H1 (cell line): ENCODE results near the gene OCLN. TPM values are rescaled to one million over a fixed set of nuclear protein-coding genes. Genes with fewer than 3 reads are reported as not detected.

Experiments
- CTCF ChIA-PET: fragments of 300-600 bp; sonication (Branson Sonifier 250); formaldehyde crosslinking; loops from one replicate; lab custom pipeline; 2021; ENCODE audit not compliant: partially characterized antibody; lab: Charles Lee
- POLR2A ChIA-PET: fragments of 300-600 bp; sonication (Branson Sonifier 250); formaldehyde crosslinking; loops from one replicate; lab custom pipeline; 2021; ENCODE audit warnings: inconsistent platforms; ENCODE audit not compliant: partially characterized antibody; lab: Charles Lee
- DNase-seq, 2 experiments: peaks; one replicate each; pipeline versions ENCODE4 v3.0.0 to v3.0.0-alpha.2; 2010 to 2022; ENCODE audit warnings: low spot score in 2 of 2, low read depth in 1 of 2, mixed read lengths in 1 of 2
- FAIRE-seq: peaks from 2 replicates; lab custom pipeline; 2011; peaks lifted over from hg19 to GRCh38; lab: Jason Lieb, UNC
- H2AFZ ChIP-seq: 2 replicates; pipeline ENCODE4 v1.8.1; 2012; ENCODE audit warnings: low read length, inconsistent platforms
- H2AK5ac ChIP-seq: 2 replicates; pipeline ENCODE4 v1.6.1; 2013; ENCODE audit warnings: low read depth, low read length
- H2BK120ac ChIP-seq: replicated peaks from 2 replicates; pipeline ENCODE3; 2013; ENCODE audit warnings: low read depth, low read length, inconsistent platforms
- H2BK12ac ChIP-seq: 2 replicates; pipeline ENCODE4 v1.6.1; 2013; ENCODE audit warnings: low read depth, low read length
- H2BK15ac ChIP-seq: 2 replicates; pipeline ENCODE4 v1.6.1; 2013; ENCODE audit warnings: low read length
- H2BK20ac ChIP-seq: 2 replicates; pipeline ENCODE4 v1.6.1; 2013; ENCODE audit warnings: low read length
- H2BK5ac ChIP-seq: 2 replicates; pipeline ENCODE4 v1.6.1; 2013; ENCODE audit warnings: low read depth, low read length
- H3K14ac ChIP-seq: 2 replicates; pipeline ENCODE4 v1.6.1; 2013; ENCODE audit warnings: inconsistent platforms; ENCODE audit not compliant: insufficient read length
- H3K18ac ChIP-seq: 2 replicates; pipeline ENCODE4 v1.6.1; 2013; ENCODE audit warnings: low read length; ENCODE audit errors: extremely low read depth
- H3K23ac ChIP-seq: 2 replicates; pipeline ENCODE4 v1.6.1; 2013; ENCODE audit warnings: inconsistent platforms; ENCODE audit not compliant: insufficient read length
- H3K23me2 ChIP-seq: 2 replicates; pipeline ENCODE4 v1.6.1; 2013; ENCODE audit warnings: low read depth, low read length
- H3K27ac ChIP-seq: 2 replicates; pipeline ENCODE4 v1.6.1; 2011; ENCODE audit warnings: low read depth, low read length, inconsistent platforms
- H3K27me3 ChIP-seq, 4 experiments: replicated peaks in 1 of 4; 1 replicate in 1 of 4; 2 replicates in 3 of 4; pipeline versions ENCODE4 v1.6.1 to v1.8.1; 2011 to 2013; ENCODE audit warnings: low read length in 3 of 4, mild to moderate bottlenecking in 3 of 4, inconsistent platforms in 2 of 4, mixed read lengths in 2 of 4, moderate library complexity in 1 of 4; ENCODE audit not compliant: control insufficient read depth in 3 of 4, insufficient read depth in 3 of 4; ENCODE audit errors: extremely low read depth in 1 of 4
- H3K36me3 ChIP-seq, 4 experiments: 2 replicates each; pipeline versions ENCODE4 v1.6.1 to v1.8.1; 2011 to 2013; ENCODE audit warnings: mild to moderate bottlenecking in 4 of 4, low read length in 3 of 4, moderate library complexity in 2 of 4, control low read depth in 1 of 4, inconsistent platforms in 1 of 4; ENCODE audit not compliant: insufficient read depth in 4 of 4, control insufficient read depth in 2 of 4
- H3K4ac ChIP-seq: replicated peaks from 2 replicates; pipeline ENCODE3; 2013; ENCODE audit warnings: low read length, low read depth, mixed read lengths, inconsistent platforms; ENCODE audit not compliant: insufficient read length
- H3K4me1 ChIP-seq, 4 experiments: replicated peaks in 1 of 4; 1 replicate in 1 of 4; 2 replicates in 3 of 4; pipeline versions ENCODE4 v1.6.1 to v1.8.1; 2011 to 2013; ENCODE audit warnings: low read length in 3 of 4, inconsistent platforms in 2 of 4, mixed read lengths in 1 of 4; ENCODE audit not compliant: insufficient read depth in 4 of 4, control insufficient read depth in 3 of 4
- H3K4me2 ChIP-seq, 2 experiments: 2 replicates each; pipeline versions ENCODE4 v1.6.1 to v1.8.1; 2011 to 2013; ENCODE audit warnings: low read depth in 2 of 2, low read length in 2 of 2, control low read depth in 1 of 2, inconsistent platforms in 1 of 2, mild to moderate bottlenecking in 1 of 2; ENCODE audit not compliant: insufficient read depth in 1 of 2
- H3K4me3 ChIP-seq, 4 experiments: fragments of 200-600, 300-600 bp in 1 of 4; sonication (generic), shearing (Covaris generic), sonication (Bioruptor Twin) in 1 of 4; 2 replicates each; pipeline versions ENCODE4 v1.5.1 to v1.8.1; 2011 to 2016; ENCODE audit warnings: low read length in 4 of 4, low read depth in 3 of 4, control low read depth in 2 of 4, inconsistent platforms in 2 of 4, mild to moderate bottlenecking in 2 of 4, mixed read lengths in 1 of 4, moderate library complexity in 1 of 4; ENCODE audit not compliant: insufficient read depth in 2 of 4; ENCODE audit errors: extremely low read depth in 1 of 4
- H3K56ac ChIP-seq: replicated peaks from 2 replicates; pipeline ENCODE3; 2013; ENCODE audit warnings: low read depth, mild to moderate bottlenecking, mixed read lengths, low read length, inconsistent platforms; ENCODE audit not compliant: insufficient read length
- H3K79me1 ChIP-seq: 2 replicates; pipeline ENCODE4 v1.6.1; 2013; ENCODE audit warnings: low read depth, low read length, control low read depth
- H3K79me2 ChIP-seq, 2 experiments: 2 replicates each; pipeline versions ENCODE4 v1.6.1 to v1.8.1; 2012 to 2013; ENCODE audit warnings: low read length in 2 of 2, mild to moderate bottlenecking in 2 of 2, inconsistent platforms in 1 of 2; ENCODE audit not compliant: insufficient read depth in 2 of 2, control insufficient read depth in 1 of 2
- H3K9ac ChIP-seq, 4 experiments: replicated peaks in 1 of 4; 1 replicate in 1 of 4; 2 replicates in 3 of 4; pipeline versions ENCODE4 v1.6.1 to v1.8.1; 2011 to 2013; ENCODE audit warnings: low read depth in 3 of 4, low read length in 3 of 4, control low read depth in 2 of 4, mild to moderate bottlenecking in 2 of 4, moderate library complexity in 2 of 4, inconsistent platforms in 1 of 4; ENCODE audit errors: extremely low read depth in 1 of 4
- H3K9me3 ChIP-seq, 2 experiments: 2 replicates each; pipeline versions ENCODE4 v1.6.1 to v1.8.1; 2012 to 2013; ENCODE audit warnings: mild to moderate bottlenecking in 2 of 2, moderate library complexity in 2 of 2, control low read depth in 1 of 2, inconsistent platforms in 1 of 2, low read depth in 1 of 2, low read length in 1 of 2, mixed read lengths in 1 of 2; ENCODE audit not compliant: insufficient read depth in 2 of 2
- H4K20me1 ChIP-seq, 2 experiments: replicated peaks in 1 of 2; 2 replicates each; pipeline versions ENCODE3 to v1.8.1; 2011 to 2013; ENCODE audit warnings: inconsistent platforms in 2 of 2, low read length in 2 of 2, mild to moderate bottlenecking in 1 of 2; ENCODE audit not compliant: insufficient read depth in 2 of 2, control insufficient read depth in 1 of 2
- H4K5ac ChIP-seq: 2 replicates; pipeline ENCODE4 v1.6.1; 2013; ENCODE audit warnings: low read length, low read depth, mixed read lengths, inconsistent platforms; ENCODE audit not compliant: insufficient read length
- H4K8ac ChIP-seq: 2 replicates; pipeline ENCODE4 v1.8.0; 2013; ENCODE audit warnings: mild to moderate bottlenecking, moderate library complexity, low read length, inconsistent platforms; ENCODE audit not compliant: insufficient read depth; ENCODE audit errors: extremely low read depth
- H4K91ac ChIP-seq: replicated peaks from 2 replicates; pipeline ENCODE3; 2013; ENCODE audit warnings: low read length, mixed read lengths, inconsistent platforms; ENCODE audit not compliant: insufficient read length
- ASH2L ChIP-seq: fragments of 200-600, 300-600 bp; sonication (generic); IDR thresholded peaks from one replicate; pipeline ENCODE4 v1.7.1; 2017; ENCODE audit warnings: low read length
- HDAC6 ChIP-seq: IDR thresholded peaks from one replicate; pipeline ENCODE4 v1.7.1; 2012; ENCODE audit warnings: low read depth, mild to moderate bottlenecking, inconsistent platforms, low read length, moderate library complexity
- NRF1 ChIP-seq: IDR thresholded peaks from 2 replicates; pipeline ENCODE4 v1.6.1; 2011; ENCODE audit warnings: mild to moderate bottlenecking, low read depth, low read length, improper control_type of control experiment
- PHF8 ChIP-seq: fragments of 200-600 bp; sonication (generic); conservative IDR thresholded peaks from 2 replicates; pipeline ENCODE4 v1.7.1; 2012; ENCODE audit warnings: low read depth, mild to moderate bottlenecking, inconsistent platforms, low read length, moderate library complexity
- POLR2A ChIP-seq, 2 experiments: IDR thresholded peaks; 1 replicate in 1 of 2; 2 replicates in 1 of 2; pipeline ENCODE4 v1.6.1; 2011; ENCODE audit warnings: low read depth in 2 of 2, low read length in 2 of 2, mild to moderate bottlenecking in 2 of 2; ENCODE audit errors: control extremely low read depth in 1 of 2
- RAD21 ChIP-seq, 2 experiments: IDR thresholded peaks in 1 of 2; conservative IDR thresholded peaks in 1 of 2; 2 replicates each; pipeline ENCODE4 v1.6.1; 2011; ENCODE audit warnings: low read depth in 2 of 2, low read length in 2 of 2, improper control_type of control experiment in 1 of 2, inconsistent platforms in 1 of 2, mild to moderate bottlenecking in 1 of 2, moderate library complexity in 1 of 2
- RNF2 ChIP-seq: fragments of 200-900, 300-1000 bp; sonication (generic); IDR thresholded peaks from 2 replicates; pipeline ENCODE4 v1.7.1; 2016; ENCODE audit warnings: borderline replicate concordance, low read depth, mild to moderate bottlenecking, antibody characterized with exemption, low read length; ENCODE audit not compliant: poor library complexity, severe bottlenecking; ENCODE audit errors: missing control alignments
- SIN3A ChIP-seq, 2 experiments: IDR thresholded peaks in 1 of 2; conservative IDR thresholded peaks in 1 of 2; 2 replicates each; pipeline ENCODE4 v1.6.1; 2011 to 2012; ENCODE audit warnings: low read length in 2 of 2, improper control_type of control experiment in 1 of 2, low read depth in 1 of 2, mild to moderate bottlenecking in 1 of 2
- SRF ChIP-seq: IDR thresholded peaks from 2 replicates; pipeline ENCODE4 v1.6.1; 2011; ENCODE audit warnings: mild to moderate bottlenecking, low read depth, low read length, moderate library complexity
- TBP ChIP-seq: IDR thresholded peaks from 2 replicates; pipeline ENCODE4 v1.6.1; 2011; ENCODE audit warnings: low read depth, low read length, improper control_type of control experiment
- TEAD4 ChIP-seq: IDR thresholded peaks from 2 replicates; pipeline ENCODE4 v1.6.1; 2012; ENCODE audit warnings: low read depth, low read length, inconsistent platforms, mixed read lengths
- WGBS, 2 experiments: shearing (Covaris generic) in 1 of 2; methylation state at CpG; one replicate each; pipeline versions ENCODE4 v1.1.6 to v1.1.7; 2013 to 2015; ENCODE audit warnings: low lambda C conversion rate in 2 of 2, mixed read lengths in 2 of 2, inconsistent platforms in 1 of 2, low coverage in 1 of 2, missing lambda C conversion rate in 1 of 2; ENCODE audit not compliant: insufficient replicate concordance in 2 of 2, insufficient coverage in 1 of 2, insufficient read length in 1 of 2; ENCODE audit errors: extremely low coverage in 1 of 2, missing lambda C conversion rate in 1 of 2; 5-methylcytosine and 5-hydroxymethylcytosine counted together
- polyA plus RNA-seq, 7 experiments: library from polyadenylated mRNA; depleted of rRNA in 3 of 7; stranded (reverse) in 5 of 7; unstranded in 2 of 7; fragments of >200 nt in 5 of 7; fragments of 200-250 nt in 2 of 7; gene quantifications; 1 replicate in 5 of 7; 2 replicates in 1 of 7; 4 replicates in 1 of 7; pipeline versions ENCODE4 v1.2.1 to v1.2.3, GENCODE V29; 2011 to 2013; ENCODE audit warnings: missing spikeins in 2 of 7, mixed read lengths in 2 of 7
- total RNA-seq: library from RNA; stranded (reverse); fragmentation: NEBNext Ultra II Directional; extraction: Animal tissue kit (Norgen Biotek cat#: 25700); gene quantifications from 2 replicates; pipeline ENCODE4 v1.2.1, GENCODE V29; 2021
- TF ChIP-seq, protein P1 (sequence below): IDR thresholded peaks from 2 replicates; pipeline ENCODE4 v1.6.1; 2012; ENCODE audit warnings: inconsistent platforms

Gene OCLN
- total and polyA plus RNA-seq, 2 of the 8 experiments (the other 6 are each of a cell fraction or from before 2014, with no cell fraction given): 27.9 to 85.5 TPM

DNA sequence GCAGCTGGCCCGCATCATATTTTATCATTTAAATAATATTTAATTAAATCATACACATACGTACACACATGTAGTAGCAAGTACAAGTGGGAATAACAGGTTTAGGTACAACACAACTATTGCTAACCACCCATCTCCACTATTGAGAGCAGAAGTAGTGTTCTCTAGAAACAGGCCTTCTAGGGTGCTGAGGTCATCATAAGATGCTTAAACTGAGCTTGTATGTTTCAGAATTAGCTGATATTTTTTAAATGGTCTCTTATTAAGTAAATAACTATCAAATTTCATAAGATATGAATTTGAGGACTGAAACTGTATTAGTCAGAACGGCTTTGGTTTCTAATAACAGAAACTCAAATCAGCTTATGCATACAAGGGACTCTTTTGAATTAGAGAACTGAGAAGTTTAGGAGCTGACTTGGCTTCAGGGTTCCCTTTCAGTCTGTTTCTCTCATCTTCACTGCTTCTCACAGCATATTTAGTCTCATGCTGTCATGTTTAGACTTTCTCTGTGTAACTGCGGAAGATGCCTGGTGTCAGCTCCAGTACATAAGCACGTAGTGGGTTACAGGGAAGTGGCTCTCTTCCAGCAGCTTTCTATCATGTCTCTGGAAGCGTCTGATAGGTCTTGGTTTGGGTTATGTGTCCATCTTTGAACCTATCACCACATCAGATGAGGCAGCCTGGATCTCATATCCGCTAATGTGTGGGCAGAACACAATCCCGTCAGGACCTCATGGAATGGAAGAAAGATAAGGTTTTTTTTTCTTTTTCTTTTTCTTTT is 25.0 kb upstream of the OCLN start:
- no peak overlapping the region for H2BK12ac ChIP-seq
- H3K27ac ChIP-seq: no peak overlapping the region
- H4K20me1 ChIP-seq: no peaks in the 10 kb centered on the region
- CTCF ChIA-PET: interaction anchor here (1.3 kb wide), 1 partner anchor 443 kb away, joined by 3 read pairs; no protein-coding TSS in a partner anchor
- no peaks in the 10 kb centered on the region for H3K36me3 ChIP-seq
- H3K4me2 ChIP-seq: no peak overlapping the region
- no peak overlapping the region for H3K14ac ChIP-seq
- no peaks in the 10 kb centered on the region for H3K27me3 ChIP-seq
- no peaks in the 10 kb centered on the region for H3K23me2 ChIP-seq
- H3K4me3 ChIP-seq: no peak overlapping the region
- no peak overlapping the region for H3K9ac ChIP-seq
- H4K91ac ChIP-seq: no peak overlapping the region
- 89% methylated on average over 8 of the region's 8 CpGs; no CpG with 5 or more reads in 1 of the 2 experiments for WGBS, 2 experiments
- H2BK20ac ChIP-seq: no peak overlapping the region
- no peak overlapping the region for H3K23ac ChIP-seq
- no peaks in the 10 kb centered on the region for H3K4me1 ChIP-seq
- no peaks in the 10 kb centered on the region for H3K9me3 ChIP-seq
- H2BK15ac ChIP-seq: no peak overlapping the region
- no peak overlapping the region for H2BK5ac ChIP-seq
- H4K5ac ChIP-seq: no peak overlapping the region
- H3K56ac ChIP-seq: no peak overlapping the region
- H2AFZ ChIP-seq: no peak overlapping the region
- H3K79me1 ChIP-seq: no peaks in the 10 kb centered on the region
- no peak overlapping the region for H3K4ac ChIP-seq
- H4K8ac ChIP-seq: no peak overlapping the region
- DNase-seq (no peak), FAIRE-seq (no peak)
- no peak overlapping the region for H2AK5ac ChIP-seq
- no peak overlapping the region for H2BK120ac ChIP-seq
- no peak overlapping the region for H3K18ac ChIP-seq
- POLR2A ChIA-PET: no interaction called here
- H3K79me2 ChIP-seq: no peaks in the 10 kb centered on the region
- TF ChIP-seq RNF2 (no peak), HDAC6 (no peak), ASH2L (no peak), POLR2A (IDR thresholded peaks at IDR 0.05; ENCODE audit: control extremely low read depth in 1 of 2, low read depth in 2 of 2, low read length in 2 of 2) (no peak), TBP (no peak), TEAD4 (no peak), PHF8 (no peak), SIN3A (conservative IDR thresholded peaks at IDR 0.05 in 1 of 2, IDR thresholded peaks at IDR 0.05 in 1 of 2; ENCODE audit: low read depth in 1 of 2, low read length in 2 of 2) (no peak), NRF1 (no peak), SRF (no peak), RAD21 (IDR thresholded peaks at IDR 0.05 in 1 of 2, conservative IDR thresholded peaks at IDR 0.05 in 1 of 2; ENCODE audit: low read depth in 2 of 2, low read length in 2 of 2) (no peak)
- TF ChIP-seq, protein P1, sequence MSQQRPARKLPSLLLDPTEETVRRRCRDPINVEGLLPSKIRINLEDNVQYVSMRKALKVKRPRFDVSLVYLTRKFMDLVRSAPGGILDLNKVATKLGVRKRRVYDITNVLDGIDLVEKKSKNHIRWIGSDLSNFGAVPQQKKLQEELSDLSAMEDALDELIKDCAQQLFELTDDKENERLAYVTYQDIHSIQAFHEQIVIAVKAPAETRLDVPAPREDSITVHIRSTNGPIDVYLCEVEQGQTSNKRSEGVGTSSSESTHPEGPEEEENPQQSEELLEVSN: no peak
